ENCODE data around the gene FANK1. TPM values are rescaled to one million over a fixed set of nuclear protein-coding genes. Genes with fewer than 3 reads are reported as not detected.

The FANK1 gene
- total and polyA plus RNA-seq, 5 donors: 0.37 to 1.0 (median 0.44) TPM

- H3K4me3 ChIP-seq (ENCODE audit: low read length): no peak overlapping the region
- intact Hi-C loops (cut with DNase I): no loop called here
- H3K27me3 ChIP-seq (ENCODE audit: control insufficient read depth, insufficient read depth): no peaks in the 10 kb centered on the region
- no peaks in the 10 kb centered on the region for H3K9me3 ChIP-seq (ENCODE audit: control insufficient read depth, low read length)
- DNase-seq: no peak
- H3K27ac ChIP-seq (ENCODE audit: low read length): no peak overlapping the region
- 98% methylated on average over 2 of the region's 2 CpGs for WGBS
- H3K4me1 ChIP-seq (ENCODE audit: control insufficient read depth, insufficient read depth, low read length): no peaks in the 10 kb centered on the region
- ATAC-seq: no peak
These were observed 94.6 kb downstream of the FANK1 start for GRCh38 chr10:125990974-125991373.

GRCh38 chr10:125991392-125991791 lies 95.0 kb downstream of the FANK1 start:
- DNase-seq (no peak), ATAC-seq (no peak)
- Histone ChIP-seq H3K27ac (ENCODE audit: low read length) (no peak overlapping the region), H3K4me3 (ENCODE audit: low read length) (no peak overlapping the region), H3K4me1 (ENCODE audit: control insufficient read depth, insufficient read depth, low read length) (no peaks in the 10 kb centered on the region), H3K27me3 (ENCODE audit: control insufficient read depth, insufficient read depth) (no peaks in the 10 kb centered on the region), H3K9me3 (ENCODE audit: control insufficient read depth, low read length) (no peaks in the 10 kb centered on the region)
- WGBS: 90% methylated on average over 1 of the region's 1 CpG
- intact Hi-C loops (cut with DNase I): no loop called here

GRCh38 chr10:125992254-125992653 lies 95.9 kb downstream of the FANK1 start:
- DNase-seq (no peak), ATAC-seq (no peak)
- intact Hi-C loops (cut with DNase I): no loop called here
- Histone ChIP-seq H3K27me3 (ENCODE audit: control insufficient read depth, insufficient read depth) (no peaks in the 10 kb centered on the region), H3K27ac (ENCODE audit: low read length) (no peak overlapping the region), H3K4me1 (ENCODE audit: control insufficient read depth, insufficient read depth, low read length) (no peaks in the 10 kb centered on the region), H3K9me3 (ENCODE audit: control insufficient read depth, low read length) (no peaks in the 10 kb centered on the region), H3K4me3 (ENCODE audit: low read length) (no peak overlapping the region)
- 74% methylated on average over 7 of the region's 7 CpGs for WGBS

GRCh38 chr10:125994601-125995000 lies 98.2 kb downstream of the FANK1 start:
- 89% methylated on average over 6 of the region's 6 CpGs for WGBS
- Histone ChIP-seq H3K9me3 (ENCODE audit: control insufficient read depth, low read length) (no peaks in the 10 kb centered on the region), H3K27ac (ENCODE audit: low read length) (no peak overlapping the region), H3K27me3 (ENCODE audit: control insufficient read depth, insufficient read depth) (no peaks in the 10 kb centered on the region), H3K4me1 (ENCODE audit: control insufficient read depth, insufficient read depth, low read length) (no peaks in the 10 kb centered on the region), H3K4me3 (ENCODE audit: low read length) (no peak overlapping the region)
- intact Hi-C loops (cut with DNase I): no loop called here
- ATAC-seq: no peak
- no peak for DNase-seq

GRCh38 chr10:125995726-125996304 lies 99.5 kb downstream of the FANK1 start:
- no peak for ATAC-seq
- no peak for DNase-seq
- Histone ChIP-seq H3K4me1 (ENCODE audit: control insufficient read depth, insufficient read depth, low read length) (no peaks in the 10 kb centered on the region), H3K27me3 (ENCODE audit: control insufficient read depth, insufficient read depth) (no peaks in the 10 kb centered on the region), H3K27ac (ENCODE audit: low read length) (no peak overlapping the region), H3K9me3 (ENCODE audit: control insufficient read depth, low read length) (no peaks in the 10 kb centered on the region), H3K4me3 (ENCODE audit: low read length) (no peak overlapping the region)
- WGBS: 96% methylated on average over 9 of the region's 9 CpGs
- intact Hi-C loops (cut with DNase I): no loop called here

GRCh38 chr10:125997586-125997985 lies 101.2 kb downstream of the FANK1 start:
- intact Hi-C loops (cut with DNase I): no loop called here
- ATAC-seq: no peak

GRCh38 chr10:125999694-126000093 lies 103.3 kb downstream of the FANK1 start:
- intact Hi-C loops (cut with DNase I): no loop called here
- 76% methylated on average over 3 of the region's 3 CpGs for WGBS
- H3K9me3 ChIP-seq (ENCODE audit: control insufficient read depth, low read length): no peaks in the 10 kb centered on the region
- H3K4me1 ChIP-seq (ENCODE audit: control insufficient read depth, insufficient read depth, low read length): no peaks in the 10 kb centered on the region
- no peak for ATAC-seq
- no peaks in the 10 kb centered on the region for H3K27me3 ChIP-seq (ENCODE audit: control insufficient read depth, insufficient read depth)
- no peak overlapping the region for H3K27ac ChIP-seq (ENCODE audit: low read length)
- DNase-seq: no peak
- H3K4me3 ChIP-seq (ENCODE audit: low read length): no peak overlapping the region

More at GRCh38 chr10:125997586-125997985, 101.2 kb downstream of the FANK1 start:
- Histone ChIP-seq H3K27ac (ENCODE audit: low read length) (no peak overlapping the region), H3K4me1 (ENCODE audit: control insufficient read depth, insufficient read depth, low read length) (no peaks in the 10 kb centered on the region), H3K4me3 (ENCODE audit: low read length) (no peak overlapping the region), H3K27me3 (ENCODE audit: control insufficient read depth, insufficient read depth) (no peaks in the 10 kb centered on the region), H3K9me3 (ENCODE audit: control insufficient read depth, low read length) (no peaks in the 10 kb centered on the region)
- WGBS: 94% methylated on average over 12 of the region's 12 CpGs
- no peak for DNase-seq

GRCh38 chr10:126001576-126001975 lies 105.2 kb downstream of the FANK1 start:
- intact Hi-C loops (cut with DNase I): no loop called here
- DNase-seq (peak in 2 of 3 donors; percentile 29 to 68), ATAC-seq (peak; percentile 54 to 65)
- H3K27me3 ChIP-seq (ENCODE audit: control insufficient read depth, insufficient read depth): no peaks in the 10 kb centered on the region
- H3K4me1 ChIP-seq (ENCODE audit: control insufficient read depth, insufficient read depth, low read length): no peaks in the 10 kb centered on the region
- no peak overlapping the region for H3K4me3 ChIP-seq (ENCODE audit: low read length)
- no peak overlapping the region for H3K27ac ChIP-seq (ENCODE audit: low read length)
- WGBS: 47% methylated on average over 2 of the region's 2 CpGs
- H3K9me3 ChIP-seq (ENCODE audit: control insufficient read depth, low read length): no peaks in the 10 kb centered on the region

- no peaks in the 10 kb centered on the region for H3K27me3 ChIP-seq (ENCODE audit: control insufficient read depth, insufficient read depth)
- H3K4me3 ChIP-seq (ENCODE audit: low read length): no peak overlapping the region
- 83% methylated on average over 8 of the region's 8 CpGs for WGBS
- no peaks in the 10 kb centered on the region for H3K4me1 ChIP-seq (ENCODE audit: control insufficient read depth, insufficient read depth, low read length)
- H3K27ac ChIP-seq (ENCODE audit: low read length): no peak overlapping the region
- DNase-seq (no peak), ATAC-seq (no peak)
- no peaks in the 10 kb centered on the region for H3K9me3 ChIP-seq (ENCODE audit: control insufficient read depth, low read length)
- intact Hi-C loops (cut with DNase I): no loop called here
These were observed 108.4 kb downstream of the FANK1 start for GRCh38 chr10:126004752-126005151.

- no peaks in the 10 kb centered on the region for H3K9me3 ChIP-seq (ENCODE audit: control insufficient read depth, low read length)
- DNase-seq: no peak
- no peaks in the 10 kb centered on the region for H3K27me3 ChIP-seq (ENCODE audit: control insufficient read depth, insufficient read depth)
- 76% methylated on average over 5 of the region's 5 CpGs for WGBS
- no peak overlapping the region for H3K27ac ChIP-seq (ENCODE audit: low read length)
- no peak for ATAC-seq
- H3K4me1 ChIP-seq (ENCODE audit: control insufficient read depth, insufficient read depth, low read length): no peaks in the 10 kb centered on the region
- H3K4me3 ChIP-seq (ENCODE audit: low read length): no peak overlapping the region
- intact Hi-C loops (cut with DNase I): no loop called here
These were observed 109.9 kb downstream of the FANK1 start for GRCh38 chr10:126006264-126006663.

- no peak overlapping the region for H3K27ac ChIP-seq (ENCODE audit: low read length)
- ATAC-seq (no peak), DNase-seq (no peak)
- H3K4me1 ChIP-seq (ENCODE audit: control insufficient read depth, insufficient read depth, low read length): no peaks in the 10 kb centered on the region
- H3K9me3 ChIP-seq (ENCODE audit: control insufficient read depth, low read length): no peaks in the 10 kb centered on the region
- intact Hi-C loops (cut with DNase I): no loop called here
- H3K4me3 ChIP-seq (ENCODE audit: low read length): no peak overlapping the region
- H3K27me3 ChIP-seq (ENCODE audit: control insufficient read depth, insufficient read depth): no peaks in the 10 kb centered on the region
- 96% methylated on average over 2 of the region's 2 CpGs for WGBS
These were observed 110.5 kb downstream of the FANK1 start for GRCh38 chr10:126006906-126007305.

GRCh38 chr10:126009650-126010049 lies 113.3 kb downstream of the FANK1 start:
- Histone ChIP-seq H3K4me3 (ENCODE audit: low read length) (no peak overlapping the region), H3K27ac (ENCODE audit: low read length) (no peak overlapping the region), H3K27me3 (ENCODE audit: control insufficient read depth, insufficient read depth) (no peaks in the 10 kb centered on the region), H3K9me3 (ENCODE audit: control insufficient read depth, low read length) (no peaks in the 10 kb centered on the region), H3K4me1 (ENCODE audit: control insufficient read depth, insufficient read depth, low read length) (no peaks in the 10 kb centered on the region)
- intact Hi-C loops (cut with DNase I): no loop called here
- 95% methylated on average over 7 of the region's 7 CpGs for WGBS
- no peak for ATAC-seq
- DNase-seq: no peak

All from right cardiac atrium (tissue), 5 donors.